Stimulated activated CD4-positive, alpha-beta T cell treated with anti-CD3 and anti-CD28 coated beads, Interleukin-4, amount 100 ng/mL, for 4 hours (primary cell): ENCODE measurements around the gene IFI6.

Source experiments
- DNase-seq, 2 experiments: peaks; one replicate each; pipeline ENCODE4 v3.0.0-alpha.2; 2020

IFI6 gene

DNA sequence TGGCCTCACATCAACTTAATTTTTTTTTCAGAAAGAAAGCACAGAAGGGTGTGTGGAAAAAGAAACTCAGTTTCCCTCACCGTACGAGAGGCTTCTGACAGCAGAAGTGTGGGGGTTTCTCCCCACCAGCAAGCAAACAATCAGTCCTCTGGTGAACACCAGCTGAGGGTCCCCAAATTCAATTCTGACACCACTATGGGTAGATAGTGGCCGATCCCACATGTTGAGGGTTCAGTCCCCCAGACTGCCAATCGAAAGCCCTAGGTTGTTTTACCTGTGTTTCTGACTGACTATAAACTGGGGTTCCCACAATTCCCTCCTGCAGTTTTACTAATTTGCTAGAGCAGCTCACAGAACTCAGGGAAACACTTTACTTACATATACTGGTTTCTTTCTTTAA, 2.1 kb downstream of the IFI6 start:
- no peak for DNase-seq

DNA sequence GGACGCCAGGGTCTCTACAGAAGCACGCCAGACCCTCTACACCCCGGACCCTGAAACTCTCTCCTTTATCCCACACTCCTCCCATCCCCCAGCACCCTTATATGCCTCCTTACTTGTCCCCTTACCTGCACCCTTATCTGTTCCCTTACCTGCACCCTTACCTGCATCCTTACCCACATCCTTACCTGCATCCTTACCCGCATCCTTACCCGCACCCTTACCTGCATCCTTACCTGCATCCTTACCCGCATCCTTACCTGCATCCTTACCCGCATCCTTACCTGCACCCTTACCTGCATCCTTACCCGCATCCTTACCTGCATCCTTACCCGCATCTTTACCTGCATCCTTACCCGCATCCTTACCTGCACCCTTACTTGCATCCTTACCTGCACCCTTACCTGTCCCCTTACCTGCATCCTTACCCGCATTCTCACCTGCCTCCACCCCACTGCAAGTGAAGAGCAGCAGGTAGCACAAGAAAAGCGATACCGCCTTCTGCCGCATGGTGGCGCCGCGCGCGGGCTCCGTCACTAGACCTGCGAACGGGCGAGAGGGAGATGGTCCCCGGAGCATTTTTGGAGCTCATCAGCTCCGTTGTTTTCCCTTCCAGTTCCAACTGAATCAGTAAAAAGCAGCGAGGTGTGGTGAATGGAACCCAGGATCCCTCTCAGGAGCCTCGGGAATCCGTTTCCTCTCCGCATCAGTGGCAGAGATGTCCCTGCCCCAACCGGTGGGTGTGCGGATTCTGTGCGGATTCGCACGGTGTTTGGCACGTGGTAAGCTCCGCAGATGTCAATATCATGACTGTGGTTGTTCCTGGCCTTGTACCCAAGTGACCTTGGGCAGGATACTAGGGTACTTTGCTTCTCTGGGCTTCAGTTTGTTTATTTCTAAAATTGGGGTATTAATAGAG, 2.9 kb downstream of the IFI6 start:
- DNase-seq, result peak; percentile 76 to 92

DNA sequence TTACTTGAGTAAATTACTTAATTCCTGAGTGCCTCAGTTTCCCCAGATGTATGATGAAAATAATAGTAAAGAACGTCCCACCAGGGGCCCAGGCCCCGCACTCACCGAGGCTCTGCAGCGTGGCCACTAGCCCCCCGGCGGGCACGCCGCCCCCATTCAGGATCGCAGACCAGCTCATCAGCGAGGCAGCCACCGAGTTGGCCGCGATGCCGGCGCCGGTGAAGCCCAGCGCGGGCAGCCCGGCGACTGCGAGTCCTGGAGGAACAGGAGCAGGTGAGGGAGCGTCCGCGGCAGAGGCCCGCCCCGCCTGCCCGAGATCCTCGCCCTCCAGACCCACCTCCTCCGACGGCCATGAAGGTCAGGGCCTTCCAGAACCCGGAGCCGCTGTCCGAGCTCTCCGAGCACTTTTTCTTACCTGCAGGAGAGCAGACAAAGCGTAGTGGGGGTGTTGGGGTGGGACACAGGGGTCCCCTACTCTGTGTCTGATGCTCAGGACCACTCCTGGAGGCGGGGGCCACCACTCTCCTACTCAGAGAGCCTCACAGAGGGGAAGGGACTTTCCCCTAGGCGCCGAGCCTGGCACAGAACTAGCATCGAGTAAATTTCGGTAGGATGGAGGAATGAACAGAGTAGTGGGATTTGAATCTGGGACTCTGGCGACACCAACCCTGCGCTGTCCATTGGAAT, 3.7 kb downstream of the IFI6 start:
- DNase-seq, result no peak

DNA sequence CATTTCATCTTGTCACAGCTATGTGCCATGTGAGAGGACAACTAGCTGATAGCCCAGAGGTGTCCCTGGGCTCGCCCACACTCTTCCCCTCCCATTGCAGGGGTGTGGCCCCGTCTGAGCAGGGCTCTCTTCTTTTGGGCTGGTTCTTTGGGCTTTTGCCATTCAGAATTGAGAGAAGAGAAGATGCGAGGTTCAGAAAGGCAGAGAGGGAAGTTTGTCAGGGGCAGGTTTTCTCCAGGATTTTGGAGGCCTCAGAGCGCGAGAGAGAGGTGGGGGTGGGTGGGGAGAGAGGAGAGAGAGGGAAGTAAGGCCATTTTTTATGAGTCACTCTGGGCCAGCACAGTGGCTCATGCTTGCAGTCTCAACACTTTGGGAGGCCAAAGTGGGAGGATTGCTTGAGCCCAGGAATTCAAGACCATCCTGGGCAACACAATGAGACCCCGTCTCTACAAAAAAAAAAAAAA, 5.2 kb downstream of the IFI6 start:
- DNase-seq, result no peak

DNA sequence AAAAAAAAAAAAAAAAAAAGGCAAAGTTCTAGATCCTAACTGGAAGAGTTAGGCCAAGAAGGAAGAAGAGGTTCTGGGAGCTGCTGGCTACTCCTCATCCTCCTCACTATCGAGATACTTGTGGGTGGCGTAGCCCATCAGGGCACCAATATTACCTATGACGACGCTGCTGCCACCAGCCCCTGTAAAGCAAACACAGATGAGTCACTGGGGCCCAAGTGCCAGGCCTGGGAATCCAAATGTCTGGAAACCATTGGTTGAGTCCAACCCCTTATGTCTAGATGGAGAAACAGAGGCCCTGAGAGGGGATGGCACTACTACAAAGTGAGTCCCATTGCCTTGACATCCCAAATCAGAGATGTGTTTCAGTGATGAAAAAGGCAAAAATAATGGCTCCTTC, 5.7 kb downstream of the IFI6 start:
- DNase-seq, result no peak

DNA sequence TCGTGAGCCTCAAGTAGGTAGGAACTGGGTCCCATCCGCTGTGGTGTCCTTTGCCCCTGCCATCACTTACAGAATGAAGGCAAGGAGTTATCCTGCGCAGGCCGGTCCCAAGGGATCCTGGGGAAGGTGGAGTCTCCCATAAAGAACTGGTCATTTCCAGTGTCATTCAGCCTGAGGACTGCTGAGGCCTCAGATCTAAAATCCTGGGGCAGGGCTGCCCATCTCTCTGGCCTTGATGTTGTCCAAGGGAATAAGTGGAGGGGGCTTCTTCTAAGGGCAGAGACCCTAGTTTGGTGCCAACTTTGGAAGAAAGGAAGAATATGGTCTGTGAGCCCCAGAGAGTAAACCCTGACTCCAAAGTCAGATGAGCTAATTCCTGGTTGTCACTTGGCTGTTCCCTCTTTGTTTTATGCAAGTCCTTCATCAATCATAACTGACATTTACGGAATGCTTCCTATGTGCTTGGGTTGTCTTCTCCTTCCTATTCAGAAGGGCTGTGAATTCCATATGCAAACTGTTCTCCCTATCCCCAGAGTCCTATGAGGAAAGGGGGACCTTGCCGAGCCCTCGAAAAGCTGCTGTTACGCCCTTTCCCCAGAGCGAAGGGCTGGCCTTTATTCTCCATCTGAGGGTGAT, 6.9 kb downstream of the IFI6 start:
- DNase-seq, result no peak

DNA sequence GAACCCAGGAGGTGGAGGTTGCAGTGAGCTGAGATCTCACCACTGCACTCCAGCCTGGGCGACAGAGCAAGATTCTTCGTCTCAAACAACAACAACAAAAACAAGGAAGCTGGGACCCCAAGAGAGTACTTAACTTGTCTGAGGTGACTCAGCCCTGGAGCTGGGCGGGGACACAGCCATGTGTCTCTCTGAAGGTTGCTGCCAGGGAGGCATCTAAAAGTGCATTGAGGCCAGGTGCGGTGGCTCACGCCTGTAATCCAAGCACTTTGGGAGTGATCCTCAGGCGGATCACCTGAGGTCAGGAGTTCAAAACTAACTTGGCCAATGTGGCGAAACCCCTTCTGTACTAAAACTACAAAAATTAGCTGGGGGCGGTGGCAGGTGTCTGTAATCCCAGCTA, 7.7 kb downstream of the IFI6 start:
- no peak for DNase-seq

DNA sequence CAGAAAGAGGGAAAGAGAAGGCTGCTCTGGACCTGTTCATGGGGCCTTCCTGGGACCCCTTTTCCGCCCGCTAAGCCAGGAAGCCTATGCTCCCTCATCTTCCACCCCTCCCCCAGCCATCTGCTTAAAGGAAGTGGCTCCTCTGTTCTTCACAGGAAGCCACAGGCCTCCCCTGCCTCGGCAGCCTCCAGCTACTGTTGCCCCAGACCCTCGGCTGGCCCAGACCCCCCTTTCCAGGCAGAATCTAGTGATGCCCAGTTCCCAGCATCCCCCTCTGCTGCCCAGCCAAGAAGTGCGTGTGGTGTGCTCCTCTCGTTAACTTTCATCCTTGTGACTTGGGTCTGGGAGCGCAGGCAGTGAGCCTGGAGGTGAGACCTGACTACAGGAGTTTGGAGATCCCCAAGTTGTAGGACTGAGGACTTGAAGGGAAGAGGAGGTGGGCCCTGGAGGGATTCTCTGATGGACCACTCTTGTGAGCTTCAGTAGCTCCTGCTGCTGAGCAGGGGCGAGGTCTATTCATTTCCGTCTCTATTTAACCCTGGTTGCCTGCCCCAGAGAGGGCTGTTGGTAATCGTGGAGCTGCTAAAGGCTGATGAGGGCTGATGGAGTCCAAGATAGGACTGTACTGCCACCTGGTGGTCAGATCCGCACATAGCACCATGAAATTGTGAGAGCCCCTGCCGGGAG, 9.1 kb downstream of the IFI6 start:
- DNase-seq, result peak; percentile 84 to 89

DNA sequence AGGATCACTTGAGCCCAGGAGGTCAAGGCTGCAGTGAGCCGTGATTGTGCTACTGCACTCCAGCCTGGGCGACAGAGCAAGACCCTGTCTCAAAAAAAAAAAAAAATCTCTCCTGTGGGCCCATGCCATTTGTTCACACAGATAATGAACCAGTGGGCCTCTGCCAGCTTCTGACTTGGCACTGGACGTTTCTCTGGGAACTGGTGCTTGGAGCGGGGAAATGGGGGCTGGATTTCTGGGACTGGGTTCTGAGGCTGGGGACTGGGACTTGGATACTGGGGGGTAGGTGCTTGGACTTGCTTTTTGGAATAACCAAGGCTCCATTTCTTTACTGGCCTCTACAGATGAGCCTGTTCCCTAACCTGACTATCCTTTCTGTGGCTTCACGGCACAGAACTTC, 9.7 kb downstream of the IFI6 start:
- no peak for DNase-seq

DNA sequence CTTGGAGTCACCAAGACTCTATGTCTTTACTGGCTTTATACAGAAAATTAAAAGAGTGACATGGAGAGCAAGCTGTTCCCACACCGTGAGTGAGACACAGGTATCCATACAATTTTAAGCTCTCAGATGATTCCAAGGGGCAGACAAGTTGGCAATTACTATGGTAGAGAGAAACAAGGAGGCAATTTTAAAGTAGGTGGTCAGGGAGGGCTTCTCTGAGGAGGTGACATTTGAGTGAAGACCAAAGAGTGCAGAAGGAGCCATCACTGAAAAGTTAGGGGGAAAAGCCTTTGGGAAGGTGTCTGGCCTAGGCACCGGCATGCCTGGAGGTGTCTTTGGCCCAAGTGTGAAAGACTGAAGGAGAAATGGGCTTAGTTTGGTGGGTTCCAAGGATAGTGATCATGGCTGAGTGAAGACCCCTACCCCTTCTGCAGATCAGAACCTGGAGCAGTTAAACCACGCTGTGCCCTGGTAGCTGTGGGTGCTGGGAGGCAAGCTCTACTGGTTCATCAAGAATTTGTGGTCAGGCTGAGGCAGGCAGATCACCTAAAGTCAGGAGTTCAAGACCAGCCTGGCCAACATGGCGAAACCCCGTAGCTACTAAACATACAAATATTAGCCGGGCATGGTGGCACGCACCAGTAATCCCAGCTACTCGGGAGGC, 10.4 kb downstream of the IFI6 start:
- no peak for DNase-seq

DNA sequence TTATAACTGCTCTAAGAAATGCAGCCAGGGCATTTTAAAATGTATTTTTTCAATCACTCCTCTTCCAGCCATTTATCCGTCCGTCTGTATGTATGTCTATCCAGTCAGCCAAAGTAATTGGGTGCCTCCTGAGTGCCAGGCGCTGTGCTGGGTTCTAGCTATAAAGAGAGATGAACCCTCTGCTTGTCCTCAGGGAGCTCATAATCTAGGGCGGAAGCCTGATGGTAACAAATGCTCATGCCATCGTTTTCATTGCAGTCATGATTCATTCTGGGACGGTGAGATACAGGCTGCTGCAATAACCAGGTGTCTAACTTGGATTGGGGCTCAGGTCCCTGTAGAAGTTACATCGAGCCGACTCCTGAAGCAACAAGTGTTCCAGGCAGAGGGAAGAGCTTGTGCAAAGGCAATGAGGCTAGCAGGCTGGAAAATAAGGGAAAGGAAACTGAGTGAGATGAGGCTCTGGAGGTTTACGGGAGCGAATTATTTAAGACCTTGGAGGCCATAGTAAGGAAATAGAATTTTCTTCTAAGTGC, 11.6 kb downstream of the IFI6 start:
- no peak for DNase-seq

DNA sequence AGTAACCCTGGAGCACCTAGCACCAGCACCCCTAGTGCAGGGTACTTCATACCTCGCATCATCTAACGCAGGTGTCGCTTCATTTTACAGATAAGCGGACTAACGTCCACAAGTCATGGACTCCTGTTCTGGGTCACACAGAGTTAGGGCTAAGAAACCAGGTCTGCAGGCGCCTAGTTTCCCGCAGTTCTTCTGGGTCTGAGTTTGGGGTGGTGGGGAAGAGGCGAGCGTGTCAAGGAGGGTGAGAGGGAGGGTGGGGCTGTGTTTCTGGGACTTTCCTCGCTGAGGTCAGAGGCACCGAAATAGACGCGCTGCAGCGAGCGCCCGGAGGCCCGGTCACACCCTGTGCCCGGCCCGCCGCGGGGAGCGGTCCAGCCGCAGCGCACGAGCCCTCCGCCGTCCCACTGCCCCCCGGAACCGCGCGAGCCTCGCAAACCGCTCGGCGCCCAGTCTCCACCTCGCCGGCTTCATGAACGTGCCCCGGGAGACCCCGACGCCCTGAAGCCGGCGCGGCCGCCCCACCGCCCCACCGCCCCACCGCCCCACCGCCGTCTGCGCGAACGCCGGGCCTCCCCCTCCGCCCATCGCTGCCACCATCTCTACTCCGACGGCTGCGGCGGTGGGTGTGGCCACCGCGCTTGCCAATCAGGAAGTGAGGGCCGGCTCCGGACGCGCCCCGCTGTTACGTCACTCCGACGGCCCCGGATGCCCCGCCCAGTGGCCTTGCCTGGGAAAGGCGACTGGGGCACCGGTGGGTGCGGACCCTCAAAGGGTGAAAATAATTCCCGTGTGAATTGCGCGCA, 12.3 kb downstream of the IFI6 start:
- peak; percentile 79 to 82 for DNase-seq

DNA sequence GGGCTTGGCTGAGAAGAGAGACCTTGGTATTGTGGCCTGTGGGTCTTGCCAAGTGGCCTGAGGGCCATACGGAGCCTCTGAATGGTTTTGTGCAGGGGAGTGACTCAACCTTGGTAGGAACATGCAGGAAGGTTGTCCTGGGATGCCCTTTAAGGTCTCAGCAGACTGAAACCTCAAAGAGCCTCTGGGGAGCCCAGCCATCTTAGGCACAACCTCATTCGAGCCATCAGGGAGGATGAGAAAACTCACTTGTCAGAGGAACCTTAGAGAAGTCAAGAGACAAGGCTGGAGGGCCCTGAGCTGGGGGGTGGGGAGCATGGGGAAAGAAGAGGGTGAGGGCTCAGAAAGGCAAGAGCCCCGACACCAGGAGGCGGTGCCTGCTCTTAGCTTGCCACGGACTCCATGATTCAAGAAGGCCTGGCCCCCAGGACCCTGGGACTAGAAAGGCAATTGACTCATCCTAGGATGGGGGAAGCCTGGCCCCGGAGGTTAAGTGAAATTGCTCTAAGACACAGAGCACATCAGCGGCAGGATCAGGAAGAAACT, 13.0 kb downstream of the IFI6 start:
- peak; percentile 16 to 21 for DNase-seq

DNA sequence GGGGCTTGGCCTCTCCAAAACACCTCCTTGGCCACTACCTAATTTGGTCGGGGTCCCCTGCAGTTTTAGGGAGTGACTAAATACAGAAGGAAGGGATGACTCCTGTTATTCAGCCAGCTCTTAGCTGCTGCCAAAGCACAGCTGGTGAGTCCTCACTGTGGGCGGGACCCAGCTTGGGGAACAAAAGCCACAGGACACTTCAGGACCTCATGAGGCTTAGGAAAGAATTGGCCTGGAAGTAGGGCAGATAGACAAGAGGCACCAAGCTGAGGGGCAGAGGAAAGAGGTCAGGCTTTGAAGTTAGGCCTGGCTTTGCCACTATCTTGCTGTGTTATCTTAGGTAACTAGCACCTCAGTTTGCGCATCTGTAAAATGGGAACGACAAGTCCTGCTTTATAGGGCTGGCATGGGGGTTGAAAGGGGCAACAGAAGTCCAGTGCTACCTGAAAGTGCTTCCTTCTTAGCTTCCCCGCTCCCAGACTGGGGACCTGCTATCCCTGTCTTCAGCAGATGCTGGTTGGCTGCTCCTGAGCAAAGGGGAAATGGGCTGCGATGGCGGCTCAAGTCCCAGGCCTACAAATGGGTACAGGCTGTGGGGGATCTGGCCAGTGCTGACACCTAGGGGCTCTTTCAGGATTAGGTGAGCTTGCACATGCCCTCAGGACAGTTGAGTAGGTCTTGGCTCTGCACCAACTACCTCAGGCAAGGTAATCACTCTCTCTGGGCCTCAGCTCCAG, 15.7 kb downstream of the IFI6 start:
- DNase-seq, result no peak

DNA sequence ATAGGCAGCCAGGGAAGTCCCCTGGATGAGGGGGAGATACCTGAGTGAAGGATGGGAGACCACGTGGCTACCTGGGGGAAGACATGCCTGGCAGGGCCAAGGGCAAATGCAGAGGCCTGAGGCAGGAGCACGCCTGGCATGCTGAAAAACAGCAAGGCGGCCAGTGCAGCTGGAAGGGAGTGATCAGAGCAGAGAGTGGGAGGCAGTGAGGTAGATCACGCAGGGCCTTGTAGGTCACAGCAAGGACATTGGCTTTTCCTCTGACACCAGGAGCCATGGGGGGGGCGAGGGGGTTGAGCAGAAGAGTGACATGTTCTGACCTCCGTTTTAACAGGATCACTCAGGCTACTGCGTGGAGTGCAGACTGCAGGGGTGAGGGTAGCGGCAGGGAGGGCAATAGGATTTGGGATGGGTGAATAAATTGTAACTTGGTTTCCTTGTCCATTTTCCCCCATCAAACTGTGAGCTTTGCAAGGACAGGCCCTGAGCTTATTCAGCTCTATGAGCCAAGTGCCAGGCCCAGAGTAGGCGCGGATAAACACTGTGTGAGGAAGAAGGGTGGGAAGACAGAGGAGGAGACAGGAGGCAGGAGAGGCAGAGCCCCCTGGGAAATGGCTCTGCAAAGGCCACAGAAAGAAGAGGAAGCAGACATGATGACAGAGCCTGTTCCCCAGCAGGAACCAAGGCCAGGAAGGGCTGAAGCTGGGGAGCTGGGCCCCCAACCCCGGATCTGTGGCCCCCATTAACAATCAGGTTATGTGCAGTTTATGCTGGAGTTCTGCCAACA, 16.6 kb downstream of the IFI6 start:
- DNase-seq, result no peak

DNA sequence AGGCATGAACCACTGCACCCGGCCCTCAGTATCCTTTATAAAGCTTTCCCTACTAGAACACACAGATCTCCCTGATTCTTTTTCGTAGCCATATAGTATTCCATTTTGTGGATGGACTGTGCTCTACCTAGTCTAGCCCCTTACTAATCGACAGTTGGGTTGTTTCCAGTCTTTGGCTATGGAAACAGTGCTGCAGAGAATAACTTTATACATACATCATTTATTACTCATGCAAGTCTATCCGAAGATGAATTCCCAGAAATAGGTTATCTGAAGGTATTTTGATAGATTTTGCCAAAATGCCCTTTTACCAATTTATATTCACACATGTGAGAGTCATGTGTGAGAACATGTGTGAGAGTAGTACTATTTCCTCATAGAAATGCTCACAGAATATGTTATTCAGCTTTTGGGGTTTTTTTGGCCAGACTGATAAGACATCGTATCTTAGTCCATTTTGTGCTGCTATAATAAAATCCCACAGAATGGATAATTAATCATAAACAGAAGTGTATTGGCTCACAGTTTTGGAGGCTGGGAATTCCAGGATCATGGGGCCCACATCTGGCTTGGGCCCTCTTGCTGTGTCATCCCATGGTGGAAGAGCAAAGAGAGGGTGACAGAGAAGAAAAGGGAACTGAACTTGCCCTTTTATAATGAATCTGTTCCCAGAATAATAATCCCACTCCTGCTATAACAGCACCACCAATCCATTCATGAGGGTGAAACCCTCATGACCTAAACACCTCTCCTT, 19.7 kb downstream of the IFI6 start:
- DNase-seq, result no peak

DNA sequence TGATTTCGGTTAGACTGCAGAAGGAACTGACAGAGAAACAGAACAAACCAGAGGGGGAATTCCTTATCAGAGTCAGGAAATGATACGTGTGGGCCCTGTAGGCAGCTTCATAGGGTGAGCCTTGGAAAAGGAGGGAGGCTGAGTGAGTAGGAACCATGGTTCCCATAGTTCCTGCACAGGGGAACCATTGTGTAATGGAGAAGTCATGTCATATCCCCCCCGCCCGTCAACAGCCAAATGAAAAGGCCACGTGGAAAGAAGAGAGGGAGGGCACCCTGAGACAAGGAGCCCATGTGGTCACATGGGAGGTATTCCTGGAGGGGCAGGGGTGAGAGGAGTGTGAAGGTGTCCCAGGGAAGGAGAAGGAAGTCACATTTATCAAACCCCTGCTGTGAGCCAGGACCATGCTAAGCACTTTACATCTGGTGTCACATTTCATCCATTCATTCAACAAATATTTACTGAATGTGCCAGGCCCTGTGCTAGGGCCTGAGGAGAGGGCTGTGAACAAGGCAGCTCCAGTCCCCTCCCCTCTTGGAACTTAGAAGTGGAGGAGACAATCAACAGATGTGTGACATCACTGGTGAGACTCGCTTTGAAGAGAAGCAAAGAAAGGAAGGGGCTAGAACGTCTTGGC, 21.3 kb downstream of the IFI6 start:
- no peak for DNase-seq

DNA sequence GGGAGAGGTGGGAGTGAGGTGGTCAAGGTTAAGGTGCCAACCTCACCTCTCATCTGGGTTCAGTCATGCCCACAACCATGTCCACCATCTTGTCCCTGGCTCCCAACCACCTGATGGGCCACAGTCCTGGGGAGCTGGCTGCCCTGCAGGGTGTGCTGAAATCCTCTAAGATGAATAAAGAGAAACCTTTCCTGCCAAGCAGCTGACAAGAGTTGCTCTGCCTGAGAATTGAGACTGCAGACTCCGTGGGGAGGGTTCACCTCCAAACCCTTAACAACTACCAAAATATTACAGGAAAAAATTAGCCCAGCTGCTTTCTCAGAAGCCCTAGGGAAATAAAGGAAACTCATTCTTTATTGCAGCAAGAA, 21.8 kb downstream of the IFI6 start:
- DNase-seq, result no peak
